ENCODE results near the gene DOCK8.

- TF ChIP-seq, protein P1, sequence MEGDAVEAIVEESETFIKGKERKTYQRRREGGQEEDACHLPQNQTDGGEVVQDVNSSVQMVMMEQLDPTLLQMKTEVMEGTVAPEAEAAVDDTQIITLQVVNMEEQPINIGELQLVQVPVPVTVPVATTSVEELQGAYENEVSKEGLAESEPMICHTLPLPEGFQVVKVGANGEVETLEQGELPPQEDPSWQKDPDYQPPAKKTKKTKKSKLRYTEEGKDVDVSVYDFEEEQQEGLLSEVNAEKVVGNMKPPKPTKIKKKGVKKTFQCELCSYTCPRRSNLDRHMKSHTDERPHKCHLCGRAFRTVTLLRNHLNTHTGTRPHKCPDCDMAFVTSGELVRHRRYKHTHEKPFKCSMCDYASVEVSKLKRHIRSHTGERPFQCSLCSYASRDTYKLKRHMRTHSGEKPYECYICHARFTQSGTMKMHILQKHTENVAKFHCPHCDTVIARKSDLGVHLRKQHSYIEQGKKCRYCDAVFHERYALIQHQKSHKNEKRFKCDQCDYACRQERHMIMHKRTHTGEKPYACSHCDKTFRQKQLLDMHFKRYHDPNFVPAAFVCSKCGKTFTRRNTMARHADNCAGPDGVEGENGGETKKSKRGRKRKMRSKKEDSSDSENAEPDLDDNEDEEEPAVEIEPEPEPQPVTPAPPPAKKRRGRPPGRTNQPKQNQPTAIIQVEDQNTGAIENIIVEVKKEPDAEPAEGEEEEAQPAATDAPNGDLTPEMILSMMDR (IDR thresholded peaks at IDR 0.05; ENCODE audit: low read length), result no peak
- no peak for TF ChIP-seq EZH2 (IDR thresholded peaks at IDR 0.05; ENCODE audit: borderline replicate concordance, low read length)
These were observed 138.4 kb downstream of the DOCK8 start for GRCh38 chr9:353077-353476.

All from OCI-LY1 (cell line).